ENCODE data around the gene CLEC2A.

Gene CLEC2A

DNA sequence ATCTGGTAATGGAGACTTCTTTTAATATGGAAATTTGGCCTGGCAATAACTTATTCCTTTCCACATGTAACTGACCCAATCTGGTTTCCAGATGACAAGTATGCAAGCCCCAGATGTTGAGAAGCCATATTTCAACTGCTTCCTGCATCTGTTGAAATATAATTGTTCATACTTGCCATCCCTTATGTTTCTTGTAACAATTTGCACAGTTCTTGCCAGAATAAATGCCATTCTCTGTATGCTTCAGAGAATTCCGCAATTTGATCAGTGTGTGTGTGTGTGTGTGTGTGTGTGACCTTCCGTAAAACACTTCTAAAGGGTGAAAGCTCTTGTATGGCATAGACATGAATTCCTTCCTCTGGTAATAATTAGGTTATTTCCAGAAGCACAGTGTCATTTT is 1.8 kb upstream of the CLEC2A start:
- no peak for DNase-seq (ENCODE audit: low read depth)

DNA sequence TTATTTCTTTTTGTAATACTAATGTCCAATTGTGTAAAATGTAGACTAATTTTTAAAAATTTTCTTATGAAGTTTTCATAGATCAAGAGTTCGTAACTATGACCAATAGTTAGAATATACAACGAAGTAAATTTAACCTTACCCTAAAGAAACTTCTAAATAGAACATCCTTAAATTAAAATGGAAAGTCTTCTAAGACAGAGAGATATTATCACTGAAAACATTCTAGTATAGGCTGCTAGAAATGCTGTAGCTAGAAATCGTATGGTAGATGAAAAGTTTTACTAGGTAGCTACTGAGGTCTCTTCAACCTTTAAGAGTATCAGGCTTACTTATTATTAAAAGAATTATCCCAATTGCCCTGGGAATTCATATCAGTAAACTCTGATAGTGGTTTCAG is 925 bp downstream of the CLEC2A start:
- DNase-seq (ENCODE audit: low read depth): no peak

DNA sequence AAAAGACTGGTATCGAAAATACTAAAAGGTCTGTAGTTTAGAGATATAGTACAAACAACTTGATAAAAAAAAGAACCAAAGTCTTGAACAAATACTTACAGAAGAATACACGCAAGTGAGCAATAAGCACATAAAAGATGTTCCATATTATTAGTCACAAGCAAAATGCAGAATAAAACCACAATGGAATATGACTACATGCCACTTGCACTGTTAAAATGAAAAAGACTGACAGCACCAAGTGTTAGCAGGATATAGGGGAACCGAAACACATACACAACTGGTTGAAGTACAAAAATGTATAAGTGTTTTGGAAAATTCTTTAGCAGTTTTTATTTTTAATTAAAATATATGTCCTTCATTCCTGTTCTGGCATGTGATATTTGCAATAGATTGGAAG is 3.6 kb downstream of the CLEC2A start:
- DNase-seq (ENCODE audit: low read depth): no peak

DNA sequence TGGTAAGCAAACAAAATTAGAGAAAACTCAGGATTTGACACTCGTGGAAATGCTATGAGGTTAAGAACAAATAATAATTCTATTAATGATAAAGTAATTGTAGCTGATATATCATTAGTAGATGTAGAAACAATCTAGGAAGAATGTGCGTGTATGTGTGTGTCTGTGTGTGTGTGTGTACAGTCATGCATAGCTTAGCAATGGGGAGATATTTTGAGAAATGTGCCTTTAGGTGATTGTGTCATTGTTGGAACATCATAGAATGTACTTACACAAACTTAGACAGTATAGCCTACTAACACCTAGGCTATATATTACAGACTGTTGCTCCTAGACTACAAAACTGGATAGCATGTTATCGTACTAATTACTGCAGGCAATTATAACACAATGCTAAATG is 5.3 kb downstream of the CLEC2A start:
- DNase-seq (ENCODE audit: low read depth): no peak

DNA sequence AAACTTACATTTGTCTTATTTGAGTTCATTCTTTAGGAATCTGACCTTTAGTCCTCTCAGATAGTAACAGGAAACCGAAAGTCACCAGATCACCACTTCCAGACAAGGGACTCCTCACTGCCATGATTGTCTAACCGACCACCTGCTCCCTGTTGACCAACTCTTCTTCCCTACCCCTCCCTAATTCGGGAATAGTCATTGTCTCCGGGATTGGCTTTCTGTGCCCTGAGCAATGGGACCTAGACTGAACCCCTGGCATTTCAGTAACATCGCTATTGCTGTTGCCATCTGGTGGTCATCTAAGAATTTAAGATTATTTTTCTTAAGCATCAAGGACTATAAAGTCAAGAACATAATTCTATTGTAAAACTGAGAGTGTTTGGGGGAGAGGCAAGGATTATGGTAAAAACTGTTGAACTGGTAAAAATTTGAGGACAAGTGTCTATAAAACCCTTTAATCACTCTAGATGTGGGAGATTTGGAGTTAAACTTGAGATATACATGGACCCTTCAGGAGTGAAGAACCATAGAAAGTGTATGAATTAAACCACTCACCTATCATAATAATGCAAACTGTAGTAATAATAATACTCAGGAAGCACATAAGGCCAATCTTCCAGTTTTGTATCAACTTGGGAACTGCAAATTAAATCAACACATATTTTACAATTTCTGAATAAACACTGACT is 6.3 kb downstream of the CLEC2A start:
- DNase-seq (ENCODE audit: low read depth): no peak

DNA sequence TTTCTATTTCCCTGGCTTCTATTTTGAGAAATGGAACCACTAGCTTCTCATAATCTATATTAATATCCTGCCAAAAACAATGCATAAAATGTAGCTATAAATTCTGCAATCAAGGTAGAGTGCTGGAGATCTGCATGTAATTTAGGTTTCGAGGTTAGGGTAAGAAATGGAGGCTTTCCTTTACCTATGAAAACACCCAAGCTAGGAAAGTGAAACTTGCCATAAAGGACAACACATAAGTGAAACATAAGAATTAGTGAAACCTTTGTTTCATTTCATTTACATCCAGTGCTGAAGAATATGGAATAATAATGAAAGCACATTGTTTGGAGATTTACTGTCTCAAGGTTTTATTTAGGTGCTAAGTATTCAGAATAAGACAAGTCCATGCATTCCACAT is 9.7 kb downstream of the CLEC2A start:
- no peak for DNase-seq (ENCODE audit: low read depth)

DNA sequence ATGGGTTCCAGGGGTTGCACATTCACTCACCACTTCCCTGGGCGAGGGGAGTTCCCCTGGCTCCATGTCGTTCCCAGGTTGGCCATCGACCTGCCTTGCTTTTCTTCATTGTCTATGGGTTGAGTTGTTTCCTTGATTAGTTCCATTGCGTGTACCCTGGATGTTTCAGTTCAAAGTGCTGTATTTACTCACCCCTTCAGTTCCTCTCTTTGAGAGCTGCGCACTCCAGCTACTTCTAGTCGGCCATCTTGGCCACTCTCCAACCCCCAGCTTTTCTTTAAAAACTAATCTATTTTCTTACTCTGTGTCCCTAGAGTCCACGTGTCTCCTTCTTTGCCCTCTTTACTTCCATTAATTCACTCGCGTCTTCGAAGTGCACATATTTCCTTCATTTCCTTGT is 11.7 kb downstream of the CLEC2A start:
- DNase-seq (ENCODE audit: low read depth): no peak

DNA sequence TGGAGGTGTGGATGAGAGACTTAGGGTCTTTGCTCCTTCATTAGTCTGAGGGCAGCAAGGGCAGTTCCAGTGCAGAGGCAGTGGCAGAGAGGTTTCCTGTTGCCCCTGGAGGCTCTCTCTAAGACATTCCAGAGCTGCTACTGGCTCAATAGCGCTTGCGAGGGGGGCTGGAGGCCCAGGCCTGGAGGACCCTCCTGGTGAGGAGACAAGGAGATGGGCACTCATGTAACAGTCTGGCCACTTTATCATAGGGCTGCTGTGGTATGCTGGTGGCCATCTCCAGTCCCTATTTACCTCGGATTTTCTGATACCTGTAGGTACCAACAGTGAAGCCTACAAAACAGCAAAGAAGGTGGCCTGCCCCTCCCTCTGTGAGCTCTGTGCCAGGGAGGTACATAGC is 12.7 kb downstream of the CLEC2A start:
- no peak for DNase-seq (ENCODE audit: low read depth)

DNA sequence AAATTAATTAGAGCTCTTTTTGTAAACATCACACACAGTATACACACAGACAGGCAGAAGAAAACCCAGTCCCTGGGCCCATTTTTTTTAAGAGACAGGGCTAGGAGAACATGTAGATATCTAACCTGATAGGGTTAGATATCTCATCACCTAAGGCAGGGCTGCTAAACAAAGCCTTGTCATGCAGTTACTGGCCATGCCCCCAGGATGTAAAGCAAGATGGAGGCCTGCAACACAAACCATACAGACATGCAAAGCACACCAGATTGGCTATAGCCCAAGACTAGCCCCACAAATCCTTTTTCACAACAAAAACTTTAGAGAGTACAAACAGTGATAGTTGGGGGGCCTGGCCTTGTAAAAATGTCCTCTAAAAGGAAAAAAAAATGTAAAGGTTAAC is 20.5 kb downstream of the CLEC2A start:
- no peak for DNase-seq (ENCODE audit: low read depth)

DNA sequence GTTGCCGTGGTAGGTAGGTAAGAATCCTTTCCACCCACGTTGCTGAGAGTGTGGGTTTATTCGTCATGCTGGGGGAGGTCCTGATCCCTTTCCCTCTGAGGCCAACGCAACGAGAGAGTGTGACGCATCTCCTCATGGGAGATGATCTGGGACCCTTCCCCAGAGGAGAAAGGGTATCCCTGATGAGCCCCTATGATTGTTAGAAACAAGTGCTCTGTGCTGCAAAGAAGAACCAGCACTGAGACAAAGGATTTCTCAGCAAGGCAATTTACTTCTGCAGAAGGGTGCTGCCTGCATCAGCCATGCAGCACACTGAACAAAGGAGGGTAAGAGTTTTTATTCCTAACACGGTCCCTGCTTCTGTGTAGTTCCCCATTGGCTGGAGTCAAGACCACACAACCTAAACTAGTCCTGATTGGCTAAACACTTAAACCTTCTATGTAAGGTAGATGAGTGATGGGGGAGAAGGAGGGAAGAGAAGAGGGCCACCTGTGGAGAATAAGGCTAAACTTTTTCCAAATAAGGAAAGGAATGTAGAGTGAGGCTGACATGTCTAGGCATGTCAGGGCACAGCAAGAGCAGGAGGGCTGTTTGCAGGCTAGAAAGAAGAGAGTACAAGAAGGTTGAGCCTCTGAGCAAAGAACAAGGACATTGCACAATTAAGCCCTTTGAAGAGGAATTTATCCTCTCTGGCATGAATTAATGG is 21.3 kb downstream of the CLEC2A start:
- no peak for DNase-seq (ENCODE audit: low read depth)

DNA sequence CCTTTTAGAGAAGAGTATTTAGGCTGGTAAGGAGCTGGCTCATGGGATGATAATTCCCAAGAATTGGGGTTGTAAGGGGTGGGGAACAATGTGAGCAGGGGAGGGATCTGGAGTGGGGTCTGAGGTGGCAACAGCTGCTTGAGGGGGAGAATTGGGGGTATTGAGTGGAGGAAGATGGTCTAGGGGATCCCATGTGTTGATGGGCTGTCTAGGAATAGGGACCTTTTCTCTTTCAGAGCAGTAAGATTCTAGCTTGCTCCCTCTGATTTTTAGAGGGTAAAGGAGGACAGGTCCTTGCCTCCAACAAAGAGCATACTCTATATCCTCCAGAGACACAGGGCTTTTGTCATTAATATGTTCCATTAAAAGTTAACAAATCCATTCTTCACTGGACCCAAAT is 22.4 kb downstream of the CLEC2A start:
- no peak for DNase-seq (ENCODE audit: low read depth)

DNA sequence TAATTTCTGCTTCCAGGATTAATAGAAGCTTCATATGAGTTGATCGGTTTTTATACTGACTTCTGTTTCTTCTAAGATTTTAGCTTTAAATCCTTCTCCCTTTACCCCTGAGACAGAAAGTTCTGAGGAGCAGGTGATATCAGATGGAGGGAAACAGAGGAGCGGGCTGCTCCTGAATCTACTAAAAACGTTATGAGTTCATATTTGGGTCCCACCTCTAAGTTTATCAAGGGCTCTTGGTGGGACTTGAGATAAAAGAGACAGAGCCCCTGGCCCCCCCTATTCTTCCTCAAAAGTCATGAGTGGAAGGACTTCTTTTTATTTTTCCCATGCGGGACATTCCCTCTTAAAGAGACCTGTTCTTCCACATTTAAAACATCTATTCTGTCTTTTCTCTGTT is 23.8 kb downstream of the CLEC2A start:
- no peak for DNase-seq (ENCODE audit: low read depth)

DNA sequence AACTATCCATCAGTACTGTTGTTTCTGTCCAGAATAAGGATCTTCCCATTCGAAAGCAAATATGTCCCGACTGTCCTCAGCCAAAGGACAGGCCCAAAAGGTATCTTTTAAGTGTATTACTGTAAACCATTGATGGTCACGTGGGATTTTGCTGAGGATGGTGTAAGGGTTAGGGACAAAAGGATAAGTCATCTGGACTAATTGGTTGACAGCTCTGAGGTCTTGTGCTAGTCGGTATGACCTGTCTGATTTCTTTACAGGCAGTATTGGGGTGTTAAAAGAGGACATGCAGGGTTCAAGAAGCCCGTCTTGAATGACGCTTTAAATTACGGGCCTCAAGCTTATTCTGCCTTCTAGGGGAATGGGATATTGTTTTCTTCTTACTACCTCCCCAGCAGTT is 24.4 kb downstream of the CLEC2A start:
- DNase-seq (ENCODE audit: low read depth): no peak

DNA sequence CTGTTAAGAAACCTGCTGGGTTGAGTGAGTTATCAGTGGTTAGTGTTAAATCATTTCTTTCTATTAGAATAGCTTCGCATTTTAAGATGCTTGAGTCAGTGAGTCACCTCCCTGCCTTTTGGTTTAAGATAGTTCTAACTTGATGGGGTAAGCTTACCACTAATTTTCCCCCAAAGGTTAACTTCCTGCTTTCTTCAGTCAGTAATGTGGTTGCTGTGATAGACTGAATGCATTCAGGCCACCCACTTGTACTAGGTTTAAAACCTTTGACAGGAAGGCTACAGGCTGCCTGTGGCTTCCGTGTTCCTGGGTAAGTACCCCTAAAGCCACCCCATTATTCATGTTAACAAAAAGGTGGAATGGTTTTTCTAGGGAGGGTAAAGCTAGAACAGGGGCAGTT is 25.3 kb downstream of the CLEC2A start:
- peak; percentile 13 for DNase-seq (ENCODE audit: low read depth)

DNA sequence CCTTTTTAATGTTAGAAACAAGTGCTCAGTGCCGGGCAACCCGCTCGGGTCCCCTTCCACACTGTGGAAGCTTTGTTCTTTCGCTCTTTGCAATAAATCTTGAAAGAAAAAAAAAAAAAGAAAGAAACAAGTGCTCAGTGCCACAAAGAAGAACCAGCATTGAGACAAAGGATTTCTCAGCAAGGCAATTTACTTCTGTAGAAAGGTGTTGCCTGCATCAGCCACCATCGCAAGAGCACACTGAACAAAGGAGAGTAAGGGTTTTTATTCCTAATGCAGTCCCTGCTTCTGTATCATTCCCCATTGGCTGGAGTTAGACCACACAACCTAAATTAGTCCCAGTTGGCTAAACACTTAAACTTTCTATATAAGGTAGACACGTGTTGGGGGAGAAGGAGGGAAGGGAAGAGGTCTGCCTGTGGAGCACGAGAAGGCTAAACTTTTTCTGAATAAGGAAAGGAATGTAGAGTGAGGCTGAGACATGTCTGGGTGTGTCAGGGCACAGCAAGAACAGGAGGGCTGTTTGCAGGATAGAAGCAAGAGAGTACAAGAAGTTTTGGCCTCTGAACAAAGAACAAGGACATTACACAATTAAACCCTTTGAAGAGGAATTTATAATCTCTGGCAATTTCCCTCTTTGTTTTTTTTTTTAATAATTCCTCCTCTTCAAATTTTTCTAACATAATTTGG is 29.5 kb downstream of the CLEC2A start:
- no peak for DNase-seq (ENCODE audit: low read depth)

DNA sequence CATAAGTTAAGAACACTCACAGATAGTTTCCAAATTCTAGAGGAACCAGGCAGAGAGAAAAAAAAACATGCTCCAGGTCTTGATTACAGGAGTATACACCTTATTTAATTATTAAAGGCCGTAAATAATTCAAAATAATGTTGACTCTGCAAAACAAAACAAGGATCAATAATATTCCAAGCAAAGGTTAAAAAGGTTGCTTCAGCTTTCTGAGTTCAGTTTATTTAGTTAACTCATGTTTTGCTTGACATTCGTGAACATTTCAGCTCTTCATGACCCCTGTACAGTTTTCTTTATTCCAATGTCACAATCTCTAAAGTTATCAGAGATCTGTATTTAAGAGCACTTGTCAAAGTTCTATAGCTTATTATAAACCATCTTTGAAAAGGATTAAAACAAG is 31.2 kb downstream of the CLEC2A start:
- DNase-seq (ENCODE audit: low read depth): no peak

DNA sequence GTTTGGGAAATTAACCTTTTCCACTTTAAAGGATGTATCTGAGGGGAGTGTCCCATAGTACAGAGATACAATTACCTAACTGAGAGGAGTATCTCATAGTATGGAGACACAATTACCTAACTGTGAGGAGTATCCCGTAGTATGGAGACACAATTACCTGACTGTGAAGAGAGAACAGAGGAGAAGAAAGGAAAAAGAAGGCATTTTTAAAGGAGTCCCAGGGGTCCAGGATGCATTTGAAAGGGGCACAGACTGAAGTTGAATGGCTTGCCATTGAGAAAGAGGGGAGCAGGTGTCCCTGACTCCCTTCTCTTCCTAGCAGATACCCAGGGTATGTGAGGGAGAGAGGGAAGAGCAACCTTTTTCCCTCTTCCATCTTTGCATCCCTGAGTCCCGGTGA is 33.0 kb downstream of the CLEC2A start:
- no peak for DNase-seq (ENCODE audit: low read depth)

DNA sequence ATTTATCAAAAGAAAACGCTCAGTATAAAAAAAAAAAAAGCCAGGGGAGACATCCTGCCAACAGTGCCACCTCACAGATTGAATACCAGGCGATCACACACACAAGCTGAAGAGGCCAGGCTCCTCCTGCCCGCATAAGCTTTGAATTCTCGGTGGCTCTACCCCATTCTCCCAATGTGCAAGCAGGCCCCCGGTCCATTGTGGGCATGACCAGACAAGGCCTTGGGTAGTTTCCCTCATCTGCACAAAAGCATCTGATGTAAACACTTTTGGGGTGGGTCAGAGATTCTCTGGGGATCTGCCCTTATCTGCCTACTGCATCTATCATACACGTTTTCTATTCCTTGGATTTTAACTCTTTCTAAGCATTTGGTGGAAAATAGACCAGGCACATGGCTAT is 34.6 kb downstream of the CLEC2A start:
- no peak for DNase-seq (ENCODE audit: low read depth)

DNA sequence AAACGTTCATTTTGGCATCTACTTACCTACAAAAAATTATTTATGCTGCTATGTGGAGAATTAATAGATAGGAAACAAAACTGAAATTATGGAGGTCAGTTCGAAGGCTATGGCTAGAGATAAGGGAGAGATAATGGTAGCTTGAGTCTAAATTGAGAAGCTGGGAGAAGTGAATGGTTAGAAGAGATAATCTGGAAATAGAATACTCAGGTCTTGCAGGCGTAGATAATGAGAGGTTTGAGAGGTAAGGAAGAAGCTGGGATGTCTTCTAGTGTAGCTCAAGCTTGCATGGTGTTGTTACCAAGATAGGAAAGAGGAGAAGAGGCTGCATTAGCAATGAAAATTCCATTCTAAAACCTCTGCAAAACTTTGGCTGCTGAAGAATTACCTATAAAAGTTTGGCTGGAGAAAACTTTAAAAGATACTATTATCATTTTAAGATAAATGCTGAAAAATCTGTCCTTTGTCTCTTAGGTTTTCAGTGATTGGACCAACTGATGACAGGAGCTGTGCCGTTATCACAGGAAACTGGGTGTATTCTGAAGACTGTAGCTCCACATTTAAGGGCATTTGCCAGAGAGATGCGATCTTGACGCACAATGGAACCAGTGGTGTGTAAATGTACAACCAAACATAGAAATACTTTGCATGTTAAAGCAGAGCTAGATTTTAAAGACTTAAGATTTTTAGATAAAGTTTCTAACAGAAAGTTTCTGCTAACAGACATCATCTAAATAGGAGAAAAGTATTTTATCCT is 36.8 kb downstream of the CLEC2A start:
- no peak for DNase-seq (ENCODE audit: low read depth)

DNA sequence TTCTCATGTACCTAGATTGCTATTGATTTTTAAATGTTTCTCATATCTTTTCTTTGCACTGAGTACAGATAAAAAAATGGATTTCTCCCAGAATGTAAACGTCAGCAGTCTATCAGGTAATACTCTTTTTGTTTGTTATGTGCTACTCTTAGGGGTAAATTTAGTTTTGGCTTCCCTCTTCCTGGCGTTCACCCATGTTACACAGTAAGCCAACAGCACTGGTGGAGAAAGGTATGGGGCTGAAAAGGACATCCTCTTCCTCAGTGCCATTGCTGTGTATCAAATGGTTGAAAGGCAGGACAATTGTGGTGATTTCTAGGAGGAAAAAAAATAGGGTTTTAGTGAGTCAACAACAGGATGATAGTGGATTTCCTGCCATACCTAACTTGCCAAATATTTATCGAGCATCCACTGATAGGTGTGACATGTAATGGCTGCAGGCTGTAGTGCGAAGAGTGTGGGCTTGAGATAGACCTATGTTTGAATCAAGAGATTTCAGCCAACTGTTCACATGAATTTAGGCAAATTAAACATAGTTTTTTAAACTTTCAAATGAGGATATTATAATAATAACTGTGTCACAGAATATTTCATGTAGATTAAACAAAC is 43.4 kb downstream of the CLEC2A start:
- DNase-seq (ENCODE audit: low read depth): no peak

DNA sequence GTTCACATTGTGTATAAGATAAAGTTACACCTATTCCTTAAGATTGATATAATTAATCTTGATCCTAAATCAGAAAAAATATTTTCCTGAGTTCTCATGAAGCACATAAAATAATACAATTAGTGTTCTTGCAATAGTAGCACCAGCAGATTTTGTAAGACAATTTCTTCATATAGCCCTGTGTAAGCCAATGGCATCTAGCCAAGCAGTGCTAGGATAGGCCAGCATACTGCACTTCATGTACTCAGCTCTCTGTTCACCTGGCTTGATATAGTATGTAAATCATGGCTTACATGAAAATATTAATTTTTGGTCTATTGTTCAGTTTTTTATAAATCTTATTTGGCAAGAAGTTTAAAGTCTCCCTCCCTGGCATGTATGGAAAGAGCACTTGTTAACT is 49.0 kb downstream of the CLEC2A start:
- DNase-seq (ENCODE audit: low read depth): no peak

DNA sequence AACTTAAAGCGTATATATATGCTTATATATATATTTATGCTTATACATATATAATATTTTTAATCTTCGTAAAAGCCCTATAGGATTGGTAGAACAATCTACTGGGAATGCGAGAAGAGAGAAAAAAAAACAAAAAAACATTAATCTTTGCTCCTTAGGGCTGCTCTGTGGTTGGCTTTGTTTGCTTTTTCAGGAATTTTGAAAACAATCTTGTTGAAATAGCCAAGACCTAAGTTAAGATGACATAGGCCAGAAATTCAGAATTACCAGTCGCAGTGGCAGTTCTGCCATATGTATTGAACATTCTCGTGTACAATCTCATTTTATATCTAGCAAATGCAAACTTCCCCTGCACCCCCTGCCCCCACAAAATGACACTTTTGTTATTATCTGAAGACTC is 50.2 kb downstream of the CLEC2A start:
- DNase-seq (ENCODE audit: low read depth): no peak
